ENCODE measurements around the gene MAML3.

DNA sequence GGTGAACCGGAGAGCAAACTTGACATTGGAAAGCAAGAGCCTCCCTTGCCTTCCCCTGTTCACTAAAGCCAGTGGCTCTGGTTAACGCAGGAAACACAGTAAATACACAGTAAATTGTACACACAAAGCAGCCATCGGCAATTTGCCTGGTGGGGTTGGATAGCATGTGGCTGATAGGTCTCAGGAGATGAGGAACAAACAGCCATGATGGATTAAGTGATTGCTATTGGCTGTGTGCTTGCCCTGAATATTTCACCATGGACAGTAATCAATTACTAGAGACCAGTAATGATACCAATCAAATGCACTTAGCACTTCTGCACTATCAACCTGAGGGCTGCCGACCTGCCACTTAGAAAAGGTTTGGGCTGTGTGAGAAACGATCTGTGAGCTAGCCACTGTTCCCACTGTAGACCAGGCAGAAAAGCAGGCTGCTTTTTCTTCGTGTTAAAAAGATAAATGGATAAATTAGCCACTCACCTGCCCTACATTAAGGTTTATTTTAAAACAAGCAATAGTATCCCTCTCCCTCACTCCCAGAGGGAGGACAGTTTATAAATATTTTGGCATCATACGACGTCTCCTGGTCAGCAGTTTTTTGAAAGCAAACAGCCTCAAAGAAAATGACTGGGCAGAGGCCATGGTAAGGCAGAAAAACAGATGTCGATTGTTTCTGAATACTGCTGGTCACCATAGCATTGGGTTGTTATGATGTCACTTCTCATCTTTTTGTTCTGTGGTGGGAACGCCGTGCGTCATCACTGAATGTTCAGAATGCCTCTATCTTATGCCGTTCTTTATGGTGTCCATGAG is 167.1 kb downstream of the MAML3 start:
- TF ChIP-seq, protein P1, sequence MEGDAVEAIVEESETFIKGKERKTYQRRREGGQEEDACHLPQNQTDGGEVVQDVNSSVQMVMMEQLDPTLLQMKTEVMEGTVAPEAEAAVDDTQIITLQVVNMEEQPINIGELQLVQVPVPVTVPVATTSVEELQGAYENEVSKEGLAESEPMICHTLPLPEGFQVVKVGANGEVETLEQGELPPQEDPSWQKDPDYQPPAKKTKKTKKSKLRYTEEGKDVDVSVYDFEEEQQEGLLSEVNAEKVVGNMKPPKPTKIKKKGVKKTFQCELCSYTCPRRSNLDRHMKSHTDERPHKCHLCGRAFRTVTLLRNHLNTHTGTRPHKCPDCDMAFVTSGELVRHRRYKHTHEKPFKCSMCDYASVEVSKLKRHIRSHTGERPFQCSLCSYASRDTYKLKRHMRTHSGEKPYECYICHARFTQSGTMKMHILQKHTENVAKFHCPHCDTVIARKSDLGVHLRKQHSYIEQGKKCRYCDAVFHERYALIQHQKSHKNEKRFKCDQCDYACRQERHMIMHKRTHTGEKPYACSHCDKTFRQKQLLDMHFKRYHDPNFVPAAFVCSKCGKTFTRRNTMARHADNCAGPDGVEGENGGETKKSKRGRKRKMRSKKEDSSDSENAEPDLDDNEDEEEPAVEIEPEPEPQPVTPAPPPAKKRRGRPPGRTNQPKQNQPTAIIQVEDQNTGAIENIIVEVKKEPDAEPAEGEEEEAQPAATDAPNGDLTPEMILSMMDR (IDR thresholded peaks at IDR 0.05; ENCODE audit: low read depth, low read length, poor library complexity, severe bottlenecking): no peak
- no peak for TF ChIP-seq EZH2phosphoT487 (IDR thresholded peaks at IDR 0.05; ENCODE audit: borderline replicate concordance, low read length)

Data from DOHH2 (cell line).